GM06990 (cell line): ENCODE data around the gene TBL1X.

Source experiments
- DNase-seq: peaks from one replicate; pipeline ENCODE4 v3.0.0-alpha.2; 2011; ENCODE audit not compliant: insufficient read length; ENCODE audit errors: extremely low read depth
- H3K27me3 ChIP-seq: replicated peaks from 2 replicates; pipeline ENCODE4 v1.6.0; 2011; ENCODE audit warnings: low read length; ENCODE audit not compliant: control insufficient read depth, insufficient read depth
- H3K36me3 ChIP-seq: 2 replicates; pipeline ENCODE4 v1.5.1; 2011; ENCODE audit warnings: low read length; ENCODE audit not compliant: control insufficient read depth, insufficient read depth
- H3K4me3 ChIP-seq: replicated peaks from 2 replicates; pipeline ENCODE4 v1.5.1; 2011; ENCODE audit warnings: low read depth, mild to moderate bottlenecking, control low read depth, low read length
- CTCF ChIP-seq: IDR thresholded peaks from 2 replicates; pipeline ENCODE4 v1.5.1; 2011; ENCODE audit warnings: low read length, control low read depth, mild to moderate bottlenecking, inconsistent platforms; ENCODE audit not compliant: insufficient read depth, poor library complexity, severe bottlenecking

TBL1X gene

GRCh38 chrX:9707306-9708033 lies 242.6 kb downstream of the TBL1X start:
- no peaks in the 10 kb centered on the region for H3K36me3 ChIP-seq
- H3K4me3 ChIP-seq: no peak overlapping the region
- no peak for TF ChIP-seq CTCF
- no peaks in the 10 kb centered on the region for H3K27me3 ChIP-seq
- no peak for DNase-seq

DNA sequence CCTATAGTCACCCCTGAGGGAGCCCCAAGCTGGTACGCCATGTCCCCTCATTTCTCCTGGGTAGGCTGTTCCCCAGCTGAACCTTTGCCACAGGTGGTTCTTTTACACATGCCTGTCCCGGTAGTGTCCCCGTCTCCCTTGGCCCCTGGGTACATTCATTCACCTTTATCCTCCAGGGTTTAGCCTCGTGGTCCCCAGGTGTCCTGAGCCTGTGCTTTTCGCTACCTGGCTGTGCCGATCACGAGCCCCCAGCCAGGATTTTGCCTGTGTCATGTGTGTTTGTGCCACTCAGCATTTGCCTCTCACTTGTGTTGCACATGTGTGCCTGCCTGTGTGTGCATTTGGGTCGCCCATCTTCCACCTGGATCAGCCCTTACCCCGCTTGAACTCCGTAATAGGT lies 243.2 kb downstream of the TBL1X start:
- TF ChIP-seq CTCF: no peak
- no peak overlapping the region for H3K4me3 ChIP-seq
- DNase-seq: no peak
- H3K36me3 ChIP-seq: no peaks in the 10 kb centered on the region
- no peaks in the 10 kb centered on the region for H3K27me3 ChIP-seq

DNA sequence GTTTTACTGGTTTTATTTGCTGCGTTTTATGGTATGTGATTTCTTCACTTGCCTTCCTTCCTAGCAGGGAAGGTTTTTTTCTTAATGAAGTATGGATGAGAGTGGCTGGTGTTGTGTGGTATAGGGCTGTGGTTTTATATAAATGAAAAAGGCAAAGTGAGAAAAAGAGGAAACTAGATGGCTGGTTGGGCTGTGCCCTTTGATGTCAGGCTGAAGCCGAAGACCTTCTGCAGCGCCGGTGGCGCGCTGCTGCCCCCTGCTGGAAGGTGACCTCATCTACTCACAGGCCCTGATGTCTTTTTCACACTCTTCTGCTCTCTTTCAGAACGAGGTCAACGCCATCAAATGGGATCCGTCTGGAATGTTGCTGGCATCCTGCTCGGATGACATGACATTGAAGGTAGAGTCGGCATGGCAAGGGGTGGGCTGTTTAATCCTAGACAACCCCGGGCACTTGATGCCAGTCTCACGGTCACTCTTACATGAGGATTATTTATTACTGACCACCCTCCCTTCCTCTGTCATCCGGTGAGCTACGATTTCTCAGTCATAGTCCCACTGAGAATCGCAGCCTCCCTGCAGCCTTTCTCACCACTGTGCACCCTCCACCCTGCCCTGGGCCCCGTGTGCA lies 244.2 kb downstream of the TBL1X start:
- Histone ChIP-seq H3K4me3 (no peak overlapping the region), H3K36me3 (no peaks in the 10 kb centered on the region), H3K27me3 (no peaks in the 10 kb centered on the region)
- peak; percentile 79 for DNase-seq
- peak; percentile 91 for TF ChIP-seq CTCF

GRCh38 chrX:9710332-9710731 lies 245.5 kb downstream of the TBL1X start:
- no peak for DNase-seq
- no peak overlapping the region for H3K4me3 ChIP-seq
- no peaks in the 10 kb centered on the region for H3K27me3 ChIP-seq
- H3K36me3 ChIP-seq: no peaks in the 10 kb centered on the region
- no peak for TF ChIP-seq CTCF

GRCh38 chrX:9717376-9717775 lies 252.5 kb downstream of the TBL1X start:
- Histone ChIP-seq H3K27me3 (no peaks in the 10 kb centered on the region), H3K4me3 (no peak overlapping the region), H3K36me3 (no peaks in the 10 kb centered on the region)
- DNase-seq: no peak
- TF ChIP-seq CTCF: no peak
